PC-3 (cell line): ENCODE data around the gene LRRC8B.

ENCODE experiments used
- EZH2 ChIP-seq: fragments of 300-600 bp; sonication (generic); IDR thresholded peaks from one replicate; pipeline ENCODE4 v1.6.1; 2017; ENCODE audit warnings: antibody characterized with exemption, mild to moderate bottlenecking, low read length; ENCODE audit not compliant: unreplicated experiment
- EZH2phosphoT487 ChIP-seq: fragments of 300-600 bp; sonication (generic); IDR thresholded peaks from 2 replicates; pipeline ENCODE4 v1.6.1; 2018; ENCODE audit warnings: mild to moderate bottlenecking, antibody characterized with exemption, low read length, borderline replicate concordance
- TF ChIP-seq, protein P1 (sequence below): fragments of 300-600 bp; sonication (generic); conservative IDR thresholded peaks from 2 replicates; pipeline ENCODE4 v1.5.1; 2017; ENCODE audit warnings: antibody characterized with exemption, low read depth, mild to moderate bottlenecking, low read length

DNA sequence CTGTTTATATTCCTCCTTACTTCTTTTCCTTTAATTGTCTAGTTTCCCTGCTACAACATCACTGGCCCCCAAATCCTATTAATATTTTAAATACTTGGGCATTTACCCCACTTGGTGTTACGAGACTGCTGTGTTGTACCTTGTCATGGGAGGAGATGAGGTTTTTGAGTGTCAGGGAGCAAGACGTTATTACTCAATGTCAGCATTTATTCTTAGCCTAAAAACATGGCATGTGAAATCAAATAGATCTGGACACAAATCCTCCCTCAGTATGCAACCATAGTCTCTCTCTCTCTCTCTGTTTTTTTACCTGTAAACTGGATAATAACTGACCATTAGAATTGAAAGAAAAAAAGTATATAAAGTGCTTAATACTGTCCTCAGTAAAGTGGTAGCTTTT is 4.6 kb downstream of the LRRC8B start:
- TF ChIP-seq, protein P1, sequence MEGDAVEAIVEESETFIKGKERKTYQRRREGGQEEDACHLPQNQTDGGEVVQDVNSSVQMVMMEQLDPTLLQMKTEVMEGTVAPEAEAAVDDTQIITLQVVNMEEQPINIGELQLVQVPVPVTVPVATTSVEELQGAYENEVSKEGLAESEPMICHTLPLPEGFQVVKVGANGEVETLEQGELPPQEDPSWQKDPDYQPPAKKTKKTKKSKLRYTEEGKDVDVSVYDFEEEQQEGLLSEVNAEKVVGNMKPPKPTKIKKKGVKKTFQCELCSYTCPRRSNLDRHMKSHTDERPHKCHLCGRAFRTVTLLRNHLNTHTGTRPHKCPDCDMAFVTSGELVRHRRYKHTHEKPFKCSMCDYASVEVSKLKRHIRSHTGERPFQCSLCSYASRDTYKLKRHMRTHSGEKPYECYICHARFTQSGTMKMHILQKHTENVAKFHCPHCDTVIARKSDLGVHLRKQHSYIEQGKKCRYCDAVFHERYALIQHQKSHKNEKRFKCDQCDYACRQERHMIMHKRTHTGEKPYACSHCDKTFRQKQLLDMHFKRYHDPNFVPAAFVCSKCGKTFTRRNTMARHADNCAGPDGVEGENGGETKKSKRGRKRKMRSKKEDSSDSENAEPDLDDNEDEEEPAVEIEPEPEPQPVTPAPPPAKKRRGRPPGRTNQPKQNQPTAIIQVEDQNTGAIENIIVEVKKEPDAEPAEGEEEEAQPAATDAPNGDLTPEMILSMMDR, result no peak
- TF ChIP-seq EZH2phosphoT487, result no peak
- TF ChIP-seq EZH2, result no peak
